ENCODE results near the gene CEP20.
A peak's percentile ranks its signal among the peaks of the same experiment; 100 is the strongest.
"Not testable (repeated sequence)": the region's sequence is repeated elsewhere in the genome, so short reads cannot be mapped to it uniquely, and the experiment has no call there.

The CEP20 gene, protein sequence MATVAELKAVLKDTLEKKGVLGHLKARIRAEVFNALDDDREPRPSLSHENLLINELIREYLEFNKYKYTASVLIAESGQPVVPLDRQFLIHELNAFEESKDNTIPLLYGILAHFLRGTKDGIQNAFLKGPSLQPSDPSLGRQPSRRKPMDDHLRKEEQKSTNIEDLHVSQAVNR

GRCh38 chr16:15888072-15888976 lies at the start of gene CEP20:
CEP20 (minus strand) TSS chr16:15888603; CDS start chr16:15888585, 18 bp downstream.
- DNase-seq (ENCODE audit: low spot score), result peak; percentile 96

DNA sequence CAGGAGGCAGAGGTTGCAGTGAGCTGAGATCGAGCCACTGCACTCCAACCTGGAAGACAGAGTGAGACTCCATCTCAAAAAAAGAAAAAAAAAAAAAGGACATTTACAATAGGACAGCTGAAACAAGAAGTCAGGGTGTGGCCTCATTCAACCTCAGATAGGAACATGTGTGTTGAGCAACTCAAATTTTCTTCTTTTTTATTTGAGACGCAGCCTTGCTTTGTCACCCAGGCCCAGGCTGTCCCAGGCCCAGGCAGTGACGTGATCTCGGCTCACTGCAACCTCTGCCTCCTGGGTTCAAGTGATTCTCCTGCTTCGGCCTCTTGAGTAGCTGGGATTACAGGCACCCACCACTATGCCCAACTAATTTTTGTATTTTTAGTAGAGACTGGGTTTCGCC lies 48.4 kb upstream of the CEP20 start:
- not testable (repeated sequence) for DNase-seq (ENCODE audit: low spot score)

DNA sequence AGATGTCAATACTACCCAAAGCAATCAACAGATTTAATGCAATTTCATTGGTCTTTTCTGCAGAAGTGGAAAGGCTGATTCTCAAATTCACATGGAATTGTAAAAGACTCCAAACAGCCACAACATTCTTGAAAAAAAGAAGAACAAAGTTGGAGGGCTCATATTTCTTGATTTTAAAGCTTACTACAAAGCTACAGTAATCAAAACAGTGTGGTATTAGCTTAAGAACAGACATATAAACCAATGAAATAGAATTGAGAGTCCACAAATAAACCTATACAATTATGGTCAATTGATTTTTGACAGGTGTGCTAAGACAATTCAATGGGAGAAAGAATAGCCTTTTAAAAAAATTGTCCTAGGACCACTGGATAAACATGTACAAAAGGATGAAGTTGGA lies 46.6 kb upstream of the CEP20 start:
- no peak for DNase-seq (ENCODE audit: low spot score)

GRCh38 chr16:15933781-15934180 lies 45.4 kb upstream of the CEP20 start:
- DNase-seq (ENCODE audit: low spot score), result no peak

- DNase-seq (ENCODE audit: low spot score), result no peak
Measured at GRCh38 chr16:15932939-15933338, 44.5 kb upstream of the CEP20 start.

- DNase-seq (ENCODE audit: low spot score), result no peak
Measured at GRCh38 chr16:15928261-15929104, 40.1 kb upstream of the CEP20 start.

DNA sequence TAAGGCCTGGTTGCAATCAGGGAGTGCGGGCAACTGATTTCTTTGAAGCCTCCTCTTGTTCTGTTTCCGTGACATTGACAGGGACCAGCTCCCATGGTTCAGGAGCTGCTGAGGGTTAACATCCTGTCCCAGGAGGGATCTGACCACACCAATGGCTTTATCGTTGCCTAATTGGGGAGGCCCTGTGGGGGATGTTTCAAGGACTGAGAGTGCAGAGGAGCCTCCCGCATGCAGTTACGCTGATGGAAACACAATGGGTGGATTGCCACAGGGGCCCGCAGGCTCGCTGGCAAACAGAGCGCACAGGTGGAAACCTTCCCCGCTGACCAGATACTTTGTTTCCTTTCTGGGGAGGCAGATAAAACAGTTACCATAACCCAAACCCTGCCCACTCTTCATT lies 37.2 kb upstream of the CEP20 start:
- no peak for DNase-seq (ENCODE audit: low spot score)

GRCh38 chr16:15924996-15925395 lies 36.6 kb upstream of the CEP20 start:
- no peak for DNase-seq (ENCODE audit: low spot score)

- DNase-seq (ENCODE audit: low spot score), result no peak
Measured at GRCh38 chr16:15919331-15919730, 30.9 kb upstream of the CEP20 start.

GRCh38 chr16:15918314-15918713 lies 29.9 kb upstream of the CEP20 start:
- DNase-seq (ENCODE audit: low spot score), result not testable (repeated sequence)

- DNase-seq (ENCODE audit: low spot score), result no peak
Measured at GRCh38 chr16:15916323-15916722, 27.9 kb upstream of the CEP20 start.

DNA sequence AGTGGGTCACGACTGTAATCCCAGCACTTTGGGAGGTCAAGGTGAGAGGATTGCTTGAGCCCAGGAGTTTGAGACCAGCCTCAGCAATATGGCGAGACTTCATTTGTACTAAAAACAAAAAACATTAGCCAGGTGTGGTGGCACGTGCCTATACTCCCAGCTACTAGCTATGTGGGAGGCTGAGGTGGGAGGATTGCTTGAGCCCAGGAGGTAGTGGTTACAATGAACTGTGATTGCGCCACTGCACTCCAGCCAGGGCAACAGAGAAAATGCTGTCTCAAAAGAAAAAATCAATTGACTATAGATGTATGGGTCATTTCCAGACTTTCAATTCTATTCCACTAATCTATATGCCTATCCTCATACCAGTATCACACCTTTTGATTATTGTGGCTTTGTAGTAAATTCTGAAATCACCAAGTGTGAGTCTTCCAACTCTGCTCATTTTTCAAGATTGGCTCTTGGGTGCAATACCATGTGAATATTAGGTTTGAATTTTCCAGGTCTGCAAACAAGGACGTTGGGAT lies 27.2 kb upstream of the CEP20 start:
- DNase-seq (ENCODE audit: low spot score), result no peak

- no peak for DNase-seq (ENCODE audit: low spot score)
Measured at GRCh38 chr16:15913046-15913698, 24.8 kb upstream of the CEP20 start.

GRCh38 chr16:15911198-15911597 lies 22.8 kb upstream of the CEP20 start:
- DNase-seq (ENCODE audit: low spot score), result no peak

DNA sequence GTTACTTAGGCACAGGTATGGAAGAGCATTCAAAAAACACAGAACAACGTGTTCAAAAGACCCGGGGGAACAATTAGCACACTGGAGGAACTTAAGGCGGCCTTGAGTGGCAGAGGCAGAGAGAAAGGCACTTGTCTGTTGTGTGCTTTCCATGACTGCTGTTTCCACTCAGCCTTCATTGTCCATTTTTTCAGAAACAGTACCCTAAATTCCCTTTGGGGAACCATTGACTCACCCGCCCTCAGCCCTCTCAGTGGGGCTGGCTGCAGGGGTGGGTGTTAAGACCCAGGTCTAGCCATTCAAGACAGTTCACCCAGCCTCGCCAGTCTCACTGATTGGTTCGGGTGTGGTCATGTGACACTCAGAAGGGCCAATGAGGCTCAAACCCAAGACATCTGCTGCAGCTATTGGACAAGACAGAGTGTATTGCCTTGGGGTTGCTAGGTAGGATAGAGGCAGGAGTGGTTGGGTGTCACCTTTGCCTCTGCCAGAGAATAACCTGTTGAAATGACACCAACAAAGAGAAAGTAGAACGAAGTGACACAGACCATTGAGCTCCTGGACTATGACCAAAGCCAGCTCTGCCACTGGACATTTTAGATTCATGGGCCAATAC lies 19.6 kb upstream of the CEP20 start:
- no peak for DNase-seq (ENCODE audit: low spot score)

GRCh38 chr16:15906439-15906838 lies 18.0 kb upstream of the CEP20 start:
- no peak for DNase-seq (ENCODE audit: low spot score)

- no peak for DNase-seq (ENCODE audit: low spot score)
Measured at GRCh38 chr16:15903960-15904359, 15.6 kb upstream of the CEP20 start.

- DNase-seq (ENCODE audit: low spot score), result no peak
Measured at GRCh38 chr16:15900901-15901500, 12.6 kb upstream of the CEP20 start.

- no peak for DNase-seq (ENCODE audit: low spot score)
Measured at GRCh38 chr16:15900357-15900756, 12.0 kb upstream of the CEP20 start.

DNA sequence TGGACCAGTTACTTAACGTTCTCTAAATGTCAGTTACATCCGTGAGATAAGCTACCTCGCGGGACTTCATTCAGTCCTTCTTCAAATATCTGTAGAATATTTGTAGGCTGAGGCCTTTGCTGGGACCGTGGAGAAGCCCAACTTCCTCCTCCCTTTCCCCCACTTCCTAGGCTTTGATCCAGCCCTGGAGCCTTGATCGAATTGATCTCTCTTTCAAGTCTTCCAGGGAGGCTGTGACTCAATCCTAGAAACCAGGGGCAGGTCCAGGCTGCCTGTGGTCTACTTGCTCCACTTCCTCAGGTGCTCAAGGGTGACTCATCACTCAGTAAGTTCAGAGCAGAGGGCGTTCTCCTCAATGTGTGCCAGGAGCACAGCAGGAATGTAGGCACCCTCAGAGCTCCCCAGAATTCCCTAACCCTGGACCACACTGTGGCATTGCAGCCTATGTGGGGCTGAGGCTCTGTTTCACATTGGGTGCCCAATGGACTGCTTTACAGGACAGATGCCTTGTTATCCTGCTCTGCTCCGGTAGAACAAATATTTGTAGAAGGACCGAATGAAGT lies 11.2 kb upstream of the CEP20 start:
- DNase-seq (ENCODE audit: low spot score), result no peak

GRCh38 chr16:15898654-15899053 lies 10.3 kb upstream of the CEP20 start:
- DNase-seq (ENCODE audit: low spot score), result no peak
